B cell (primary cell): Measurements from ENCODE around the gene GTF2A1. TPM values are rescaled to one million over a fixed set of nuclear protein-coding genes. Genes with fewer than 3 reads are reported as not detected.

Experiments
- ATAC-seq: fragments of 200-7000 bp; cut with Tn5 transposase; one replicate; pipeline ENCODE4 v1.10.0; 2021; ENCODE audit warnings: low read depth, mild to moderate bottlenecking, moderate number of reproducible peaks, moderate library complexity
- CTCF ChIA-PET: fragments of 350-600 bp; sonication (Branson Sonifier 250); formaldehyde crosslinking; loops from one replicate; lab custom pipeline; 2021; ENCODE audit warnings: antibody characterized with exemption, inconsistent platforms; lab: Charles Lee
- POLR2A ChIA-PET: fragments of 350-600 bp; sonication (Branson Sonifier 250); formaldehyde crosslinking; loops from one replicate; lab custom pipeline; 2021; ENCODE audit warnings: antibody characterized with exemption; lab: Charles Lee
- DNase-seq: peaks from one replicate; pipeline ENCODE4 v3.0.0; 2013
- H2AFZ ChIP-seq: 2 replicates; pipeline ENCODE4 v1.6.1; 2012; ENCODE audit warnings: mild to moderate bottlenecking, low read depth, low read length; ENCODE audit not compliant: insufficient read depth, poor library complexity, severe bottlenecking
- H3K27ac ChIP-seq, 2 donors: 1 replicate in 1 of 2; 2 replicates in 1 of 2; pipeline ENCODE4 v1.5.1; 2012 to 2013; ENCODE audit warnings: low read length in 2 of 2, mild to moderate bottlenecking in 2 of 2, moderate library complexity in 1 of 2
- H3K27me3 ChIP-seq, 4 experiments: fragments of 200-600 bp in 1 of 4; sonication (generic) in 1 of 4; replicated peaks in 1 of 4; 1 replicate in 2 of 4; 2 replicates in 2 of 4; pipeline versions ENCODE4 v1.6.1 to v1.7.0; 2013 to 2016; ENCODE audit warnings: low read length in 3 of 4, mild to moderate bottlenecking in 2 of 4, mixed read lengths in 1 of 4, moderate library complexity in 1 of 4; ENCODE audit not compliant: insufficient read depth in 4 of 4, control insufficient read depth in 3 of 4; ENCODE audit errors: control extremely low read depth in 1 of 4
- H3K36me3 ChIP-seq, 2 experiments: replicated peaks in 1 of 2; 1 replicate in 1 of 2; 2 replicates in 1 of 2; pipeline versions ENCODE4 v1.6.1 to v1.7.1; 2013; ENCODE audit warnings: low read length in 1 of 2; ENCODE audit not compliant: insufficient read depth in 2 of 2, control insufficient read depth in 1 of 2; ENCODE audit errors: control extremely low read depth in 1 of 2, extremely low read depth in 1 of 2
- H3K4me1 ChIP-seq, 2 donors: fragments of 200-600 bp in 1 of 2; sonication (generic) in 1 of 2; 1 replicate in 1 of 2; 2 replicates in 1 of 2; pipeline versions ENCODE4 v1.5.1 to v1.6.1; 2013 to 2017; ENCODE audit warnings: low read length in 2 of 2; ENCODE audit not compliant: control insufficient read depth in 2 of 2, insufficient read depth in 2 of 2
- H3K4me2 ChIP-seq: replicated peaks from 2 replicates; pipeline ENCODE3; 2012; ENCODE audit warnings: mild to moderate bottlenecking, low read depth, low read length; ENCODE audit not compliant: poor library complexity, severe bottlenecking
- H3K4me3 ChIP-seq, 5 experiments: fragments of 200-600 bp in 1 of 5; sonication (generic) in 1 of 5; 1 replicate in 3 of 5; 2 replicates in 2 of 5; pipeline versions ENCODE4 v1.5.1 to v1.7.0; 2011 to 2016; ENCODE audit warnings: low read length in 4 of 5, mild to moderate bottlenecking in 4 of 5, low read depth in 2 of 5, control low read depth in 1 of 5, moderate library complexity in 1 of 5; ENCODE audit not compliant: insufficient read depth in 1 of 5; ENCODE audit errors: control extremely low read depth in 1 of 5, extremely low read depth in 1 of 5
- H3K79me2 ChIP-seq: fragments of 200-600 bp; sonication (generic); one replicate; pipeline ENCODE4 v1.6.0; 2016; ENCODE audit warnings: low read length; ENCODE audit not compliant: control insufficient read depth, insufficient read depth
- H3K9ac ChIP-seq: fragments of 200-600 bp; sonication (generic); 2 replicates; pipeline ENCODE4 v1.6.1; 2017; ENCODE audit warnings: mild to moderate bottlenecking, low read length, moderate library complexity
- H3K9me3 ChIP-seq, 3 donors: one replicate each; pipeline versions ENCODE4 v1.6.1 to v1.7.1; 2013; ENCODE audit warnings: low read length in 2 of 3; ENCODE audit not compliant: control insufficient read depth in 2 of 3, insufficient read depth in 1 of 3; ENCODE audit errors: control extremely low read depth in 1 of 3
- H4K20me1 ChIP-seq: 2 replicates; pipeline ENCODE4 v1.6.0; 2012; ENCODE audit warnings: mild to moderate bottlenecking, low read length; ENCODE audit not compliant: insufficient read depth, control insufficient read depth, poor library complexity, severe bottlenecking
- H3K27ac Mint-ChIP-seq: one replicate; pipeline ENCODE4 v1.8.0; 2021; ENCODE audit warnings: mixed read lengths
- H3K27me3 Mint-ChIP-seq: one replicate; pipeline ENCODE4 v1.8.0; 2021; ENCODE audit warnings: mixed read lengths
- H3K4me1 Mint-ChIP-seq: one replicate; pipeline ENCODE4 v1.8.0; 2021; ENCODE audit warnings: mixed read lengths
- H3K4me3 Mint-ChIP-seq: one replicate; pipeline ENCODE4 v1.8.0; 2021; ENCODE audit warnings: mixed read lengths
- H3K9me3 Mint-ChIP-seq: one replicate; pipeline ENCODE4 v1.8.0; 2022; ENCODE audit warnings: mixed read lengths; ENCODE audit not compliant: insufficient read depth
- CTCF ChIP-seq: fragments of 200-600 bp; IDR thresholded peaks from one replicate; pipeline ENCODE4 v1.8.0; 2022; ENCODE audit warnings: antibody characterized with exemption, mild to moderate bottlenecking
- EZH2 ChIP-seq: IDR thresholded peaks from 2 replicates; pipeline ENCODE4 v1.6.1; 2012; ENCODE audit warnings: borderline replicate concordance, low read depth, mild to moderate bottlenecking, moderate library complexity, low read length; ENCODE audit not compliant: insufficient read depth, poor library complexity, severe bottlenecking
- WGBS: methylation state at CpG from one replicate; pipeline ENCODE4 v1.1.5; 2013; ENCODE audit warnings: missing lambda C conversion rate; ENCODE audit not compliant: insufficient coverage; 5-methylcytosine and 5-hydroxymethylcytosine counted together
- intact Hi-C: fragments of 100-400 bp; cut with micrococcal nuclease; formaldehyde crosslinking; loops from one replicate; pipeline ENCODE4 v1.10.0; 2022
- polyA plus RNA-seq: library from polyadenylated mRNA; depleted of rRNA; stranded (reverse); fragments of >200 nt; gene quantifications from 2 replicates; pipeline ENCODE4 v1.2.3, GENCODE V29; 2012
- total RNA-seq, 2 donors: library from RNA; stranded (reverse); fragments of 120-200 nt in 1 of 2; gene quantifications; 1 replicate in 1 of 2; 2 replicates in 1 of 2; pipeline versions ENCODE4 v1.2.3 to v1.2.4, GENCODE V29; 2013 to 2022

The GTF2A1 gene
- total and polyA plus RNA-seq, 2 donors (not counting 1 experiment from before 2014, with no cell fraction given): 7.1 to 45.1 TPM

DNA sequence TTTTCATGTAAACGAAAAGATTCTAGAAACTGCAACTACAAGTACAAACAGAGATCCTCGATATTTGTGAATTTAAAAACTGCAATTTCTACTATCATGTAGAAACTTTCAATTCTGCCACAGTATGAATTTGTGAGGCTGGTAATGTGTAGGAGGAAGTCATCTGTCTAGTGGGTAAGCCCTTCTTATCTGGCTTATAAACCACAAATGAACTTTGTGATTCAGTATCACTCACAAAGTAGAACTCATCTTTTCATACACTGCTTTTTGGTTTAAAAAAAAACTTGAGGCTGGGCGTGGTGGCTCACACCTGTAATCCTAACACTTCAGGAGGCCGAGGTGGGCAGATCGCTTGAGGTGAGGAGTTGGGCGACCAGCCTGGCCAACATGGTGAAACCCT is 20.7 kb downstream of the GTF2A1 start:
- Mint-ChIP-seq H3K4me1 (peaks cover 3% of the 10 kb centered on the region), H3K4me3 (no peak overlapping the region), H3K9me3 (no peaks in the 10 kb centered on the region), H3K27me3 (no peaks in the 10 kb centered on the region), H3K27ac (no peak overlapping the region)
- no peak overlapping the region for H3K4me2 ChIP-seq
- peaks cover 9 to 65% of the 10 kb centered on the region in 2 experiments for H3K36me3 ChIP-seq
- peaks cover 15% of the 10 kb centered on the region for H4K20me1 ChIP-seq
- POLR2A ChIA-PET: no interaction called here
- H3K9me3 ChIP-seq: no peaks in the 10 kb centered on the region
- no peak overlapping the region for H3K9ac ChIP-seq
- DNase-seq (no peak), ATAC-seq (no peak)
- no peak overlapping the region for H3K27ac ChIP-seq
- H3K4me3 ChIP-seq: no peak overlapping the region
- TF ChIP-seq CTCF: no peak
- no peak for TF ChIP-seq EZH2
- H3K27me3 ChIP-seq: no peaks in the 10 kb centered on the region
- no peaks in the 10 kb centered on the region for H3K4me1 ChIP-seq
- peaks cover 31% of the 10 kb centered on the region for H3K79me2 ChIP-seq
- WGBS: 60% methylated on average over 1 of the region's 6 CpGs
- intact Hi-C loops: no loop called here
- no peak overlapping the region for H2AFZ ChIP-seq
- CTCF ChIA-PET: no interaction called here

DNA sequence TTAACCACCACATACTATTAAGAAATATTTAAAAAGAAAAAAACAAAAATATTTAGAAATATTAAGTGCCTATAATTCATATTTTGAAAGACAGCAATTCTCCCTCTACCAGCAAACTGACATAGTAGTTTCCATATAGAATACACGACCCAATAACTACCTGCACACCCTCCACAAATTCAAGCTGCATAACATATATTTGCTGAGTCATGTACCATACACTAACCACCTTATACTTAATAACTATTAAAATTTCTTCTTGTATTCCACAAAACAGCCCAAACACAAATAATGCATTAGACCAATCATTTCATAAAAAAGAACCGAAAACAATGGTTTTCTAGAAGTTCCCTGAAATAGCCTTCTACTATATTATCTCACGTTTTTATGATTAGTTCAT is 21.7 kb downstream of the GTF2A1 start:
- no peak overlapping the region for H3K4me3 Mint-ChIP-seq
- no peak overlapping the region for H3K9ac ChIP-seq
- no peak overlapping the region for H2AFZ ChIP-seq
- peaks cover 9 to 68% of the 10 kb centered on the region in 2 experiments for H3K36me3 ChIP-seq
- intact Hi-C loops: no loop called here
- no peaks in the 10 kb centered on the region for H3K4me1 ChIP-seq
- no peaks in the 10 kb centered on the region for H3K27me3 ChIP-seq
- H3K9me3 ChIP-seq: no peaks in the 10 kb centered on the region
- H4K20me1 ChIP-seq: peaks cover 15% of the 10 kb centered on the region
- H3K9me3 Mint-ChIP-seq: no peaks in the 10 kb centered on the region
- 80% methylated on average over 1 of the region's 3 CpGs for WGBS
- H3K79me2 ChIP-seq: peaks cover 27% of the 10 kb centered on the region
- TF ChIP-seq CTCF (no peak), EZH2 (no peak)
- H3K27ac ChIP-seq: no peak overlapping the region
- no peaks in the 10 kb centered on the region for H3K27me3 Mint-ChIP-seq
- peaks cover 3% of the 10 kb centered on the region for H3K4me1 Mint-ChIP-seq
- ChIA-PET CTCF (no interaction called here), POLR2A (no interaction called here)
- ATAC-seq (no peak), DNase-seq (no peak)
- no peak overlapping the region for H3K4me2 ChIP-seq
- H3K4me3 ChIP-seq: no peak overlapping the region
- no peak overlapping the region for H3K27ac Mint-ChIP-seq
